Omental fat pad (tissue), 4 donors: ENCODE measurements around the gene CCL28. TPM values are rescaled to one million over a fixed set of nuclear protein-coding genes. Genes with fewer than 3 reads are reported as not detected.

ENCODE experiments used
- ATAC-seq: fragments of 150-250 bp; one replicate; pipeline ENCODE4 v1.9.1; 2016; ENCODE audit warnings: mild to moderate bottlenecking, moderate library complexity; ENCODE audit not compliant: low FRiP score
- DNase-seq: peaks from one replicate; pipeline ENCODE4 v3.0.0-alpha.2; 2019; ENCODE audit warnings: low spot score
- CTCF ChIP-seq, 3 donors: fragments of 450-650 bp; IDR thresholded peaks; one replicate each; pipeline ENCODE4 v1.5.1; 2016 to 2017; ENCODE audit warnings: antibody characterized with exemption in 3 of 3, mild to moderate bottlenecking in 3 of 3, moderate library complexity in 2 of 3
- total RNA-seq, 4 donors: library from RNA; depleted of rRNA; stranded (reverse); fragments of >200 nt; gene quantifications; one replicate each; pipeline ENCODE4 v1.1.0, GENCODE V29; 2016

Gene CCL28
- total RNA-seq, 4 donors from 2014 or later = 1.1 to 2.1 (median 1.4) TPM

- DNase-seq (no peak), ATAC-seq (no peak)
- TF ChIP-seq CTCF (IDR thresholded peaks at IDR 0.05) = no peak
Measured at GRCh38 chr5:43348861-43349363, 63.3 kb downstream of the CCL28 start.

- DNase-seq = no peak
- ATAC-seq = no peak
- TF ChIP-seq CTCF (IDR thresholded peaks at IDR 0.05) = no peak
Measured at GRCh38 chr5:43348207-43348606, 64.0 kb downstream of the CCL28 start.

- TF ChIP-seq CTCF (IDR thresholded peaks at IDR 0.05) = no peak
- ATAC-seq = no peak
- DNase-seq = no peak
Measured at GRCh38 chr5:43338862-43339261, 73.3 kb downstream of the CCL28 start.

- TF ChIP-seq CTCF (IDR thresholded peaks at IDR 0.05) = no peak
- no peak for DNase-seq
- ATAC-seq = no peak
Measured at GRCh38 chr5:43336159-43336558, 76.0 kb downstream of the CCL28 start.

GRCh38 chr5:43335681-43336080 lies 76.5 kb downstream of the CCL28 start:
- no peak for ATAC-seq
- TF ChIP-seq CTCF (IDR thresholded peaks at IDR 0.05) = no peak

GRCh38 chr5:43332401-43332800 lies 79.8 kb downstream of the CCL28 start:
- no peak for TF ChIP-seq CTCF (IDR thresholded peaks at IDR 0.05)
- no peak for ATAC-seq
- no peak for DNase-seq

More at GRCh38 chr5:43335681-43336080, 76.5 kb downstream of the CCL28 start:
- DNase-seq = no peak

Other genes starting within 250 kb of the CCL28 start
- under 1 TPM in 3 of 4 donors, not detected in 1; 0.12 to 0.79 (median 0.19) TPM for gene NIM1K, start 220.2 kb downstream of the CCL28 start, total RNA-seq
- gene HMGCS1, start 99.0 kb downstream of the CCL28 start, total RNA-seq = 10 to 100 TPM in 3 of 4 donors, 1 to 10 TPM in 1; 9.8 to 34.5 (median 18.4) TPM
- 10 to 100 TPM in 2 of 4 donors, 1 to 10 TPM in 2; 9.0 to 11.0 (median 9.9) TPM for gene TMEM267, start 71.5 kb upstream of the CCL28 start, total RNA-seq
- 1 to 10 TPM in 3 of 4 donors, under 1 TPM in 1; 0.56 to 2.3 (median 1.7) TPM for gene C5orf34, start 102.8 kb upstream of the CCL28 start, total RNA-seq
- 10 to 100 TPM; 75.2 to 99.5 (median 79.3) TPM for gene PAIP1, start 144.7 kb upstream of the CCL28 start, total RNA-seq
- gene NNT, start 190.8 kb upstream of the CCL28 start, total RNA-seq = 10 to 100 TPM; 47.0 to 68.5 (median 60.8) TPM